OCI-LY7 (cell line): ENCODE measurements around the gene GOLGA7B.

Experiments
- CTCF ChIP-seq: fragments of 200-600 bp; sonication (generic); conservative IDR thresholded peaks from 2 replicates; pipeline ENCODE4 v1.5.1; 2014; ENCODE audit warnings: mild to moderate bottlenecking, antibody characterized with exemption, low read length, moderate library complexity, mixed read lengths
- EZH2phosphoT487 ChIP-seq: fragments of 200-600 bp; sonication (generic); IDR thresholded peaks from 2 replicates; pipeline ENCODE4 v1.6.1; 2018; ENCODE audit warnings: low read depth, borderline replicate concordance, mild to moderate bottlenecking, mixed run types, antibody characterized with exemption, low read length, moderate library complexity, mixed read lengths

GRCh38 chr10:97913193-97913592 lies 63.5 kb downstream of the GOLGA7B start:
- TF ChIP-seq EZH2phosphoT487 (no peak), CTCF (no peak)
